Left ventricle myocardium inferior (tissue), 1 donor: ENCODE measurements around the gene NOC4L. TPM values are rescaled to one million over a fixed set of nuclear protein-coding genes. Genes with fewer than 3 reads are reported as not detected.

Experiments
- DNase-seq: peaks from one replicate; pipeline ENCODE4 v3.0.0-alpha.2; 2020
- H3K27ac ChIP-seq: fragments of 200-600 bp; replicated peaks from 2 replicates; pipeline ENCODE4 v1.8.0; 2021
- H3K27me3 ChIP-seq: fragments of 200-600 bp; 2 replicates; pipeline ENCODE4 v1.8.0; 2021; ENCODE audit warnings: low read depth
- H3K36me3 ChIP-seq: fragments of 200-600 bp; 2 replicates; pipeline ENCODE4 v1.8.0; 2021
- H3K4me1 ChIP-seq: fragments of 200-600 bp; 2 replicates; pipeline ENCODE4 v1.8.0; 2021
- H3K4me3 ChIP-seq: fragments of 200-600 bp; 2 replicates; pipeline ENCODE4 v1.8.0; 2021; ENCODE audit warnings: mild to moderate bottlenecking, moderate library complexity
- H3K9me3 ChIP-seq: fragments of 200-600 bp; replicated peaks from 2 replicates; pipeline ENCODE4 v1.8.0; 2021
- intact Hi-C: fragments of 100-400 bp; cut with micrococcal nuclease; formaldehyde crosslinking; loops from one replicate; pipeline ENCODE4 v1.11.0; 2022
- total RNA-seq: library from RNA; stranded (reverse); fragmentation: NEBNext Ultra II Directional; extraction: Animal tissue kit (Norgen Biotek cat#: 25700); gene quantifications from one replicate; pipeline ENCODE4 v1.2.1, GENCODE V29; 2021
- TF ChIP-seq, protein P1 (sequence below): fragments of 200-600 bp; IDR thresholded peaks from 2 replicates; pipeline ENCODE4 v1.8.0; 2021; ENCODE audit warnings: antibody characterized with exemption, mild to moderate bottlenecking, borderline replicate concordance
- donor health status: DM: no; HTN: yes; CAD: no; lungs with severe emphysema.

The NOC4L gene
- total RNA-seq, 1 donor from 2014 or later = 10.3 TPM

DNA sequence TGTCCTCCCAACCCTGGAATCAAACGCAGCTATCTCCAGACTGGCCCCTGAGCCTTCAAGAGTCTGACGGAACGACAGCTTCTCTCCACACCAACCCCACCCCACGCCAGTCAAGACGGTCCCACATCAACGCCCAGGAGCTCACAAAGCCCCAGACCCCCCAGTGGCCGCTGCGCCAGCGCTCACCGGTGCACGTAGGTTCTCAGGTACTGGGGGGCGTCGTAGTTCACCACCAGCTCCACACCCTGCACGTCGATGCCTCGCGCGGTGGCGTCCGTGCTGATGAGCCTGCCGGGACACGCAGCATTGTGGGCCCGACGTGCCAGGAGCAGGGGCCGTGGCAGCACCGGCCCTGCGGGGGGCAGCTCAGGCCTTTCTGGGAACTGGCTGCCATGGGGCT is 4.3 kb upstream of the NOC4L start:
- H3K36me3 ChIP-seq = peaks cover 46% of the 10 kb centered on the region
- intact Hi-C loops = no loop called here

DNA sequence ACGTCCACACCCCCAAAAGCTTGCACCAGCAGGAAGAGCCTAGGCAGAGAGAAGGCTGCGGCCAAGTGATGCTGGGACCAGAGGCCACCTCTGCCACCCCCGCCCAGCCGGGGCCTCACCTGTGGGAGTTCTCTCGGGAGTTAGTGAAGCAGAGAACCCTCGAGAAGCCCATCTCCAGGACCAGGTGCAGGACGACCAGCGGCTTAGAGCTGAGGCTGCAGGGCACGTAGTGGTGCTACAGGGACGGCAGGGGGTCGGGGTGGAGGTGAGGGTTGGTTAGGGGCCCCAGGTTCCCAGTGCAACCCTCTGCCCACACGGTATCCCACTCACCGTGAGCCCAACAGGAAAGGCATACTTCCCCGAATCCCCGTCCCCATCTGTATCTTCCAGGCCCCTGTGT is 3.8 kb upstream of the NOC4L start:
- intact Hi-C loops = no loop called here
- DNase-seq = no peak
- TF ChIP-seq, protein P1, sequence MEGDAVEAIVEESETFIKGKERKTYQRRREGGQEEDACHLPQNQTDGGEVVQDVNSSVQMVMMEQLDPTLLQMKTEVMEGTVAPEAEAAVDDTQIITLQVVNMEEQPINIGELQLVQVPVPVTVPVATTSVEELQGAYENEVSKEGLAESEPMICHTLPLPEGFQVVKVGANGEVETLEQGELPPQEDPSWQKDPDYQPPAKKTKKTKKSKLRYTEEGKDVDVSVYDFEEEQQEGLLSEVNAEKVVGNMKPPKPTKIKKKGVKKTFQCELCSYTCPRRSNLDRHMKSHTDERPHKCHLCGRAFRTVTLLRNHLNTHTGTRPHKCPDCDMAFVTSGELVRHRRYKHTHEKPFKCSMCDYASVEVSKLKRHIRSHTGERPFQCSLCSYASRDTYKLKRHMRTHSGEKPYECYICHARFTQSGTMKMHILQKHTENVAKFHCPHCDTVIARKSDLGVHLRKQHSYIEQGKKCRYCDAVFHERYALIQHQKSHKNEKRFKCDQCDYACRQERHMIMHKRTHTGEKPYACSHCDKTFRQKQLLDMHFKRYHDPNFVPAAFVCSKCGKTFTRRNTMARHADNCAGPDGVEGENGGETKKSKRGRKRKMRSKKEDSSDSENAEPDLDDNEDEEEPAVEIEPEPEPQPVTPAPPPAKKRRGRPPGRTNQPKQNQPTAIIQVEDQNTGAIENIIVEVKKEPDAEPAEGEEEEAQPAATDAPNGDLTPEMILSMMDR = no peak
- Histone ChIP-seq H3K9me3 (no peaks in the 10 kb centered on the region), H3K27ac (no peak overlapping the region), H3K36me3 (peaks cover 46% of the 10 kb centered on the region), H3K4me1 (peaks cover 31% of the 10 kb centered on the region), H3K4me3 (no peak overlapping the region), H3K27me3 (no peaks in the 10 kb centered on the region)

More for the DNA sequence above, 4.3 kb upstream of the NOC4L start:
- TF ChIP-seq, protein P1 = no peak
- H3K27me3 ChIP-seq = no peaks in the 10 kb centered on the region
- no peaks in the 10 kb centered on the region for H3K9me3 ChIP-seq
- no peak for DNase-seq
- peaks cover 26% of the 10 kb centered on the region for H3K4me1 ChIP-seq
- no peak overlapping the region for H3K27ac ChIP-seq
- no peak overlapping the region for H3K4me3 ChIP-seq

DNA sequence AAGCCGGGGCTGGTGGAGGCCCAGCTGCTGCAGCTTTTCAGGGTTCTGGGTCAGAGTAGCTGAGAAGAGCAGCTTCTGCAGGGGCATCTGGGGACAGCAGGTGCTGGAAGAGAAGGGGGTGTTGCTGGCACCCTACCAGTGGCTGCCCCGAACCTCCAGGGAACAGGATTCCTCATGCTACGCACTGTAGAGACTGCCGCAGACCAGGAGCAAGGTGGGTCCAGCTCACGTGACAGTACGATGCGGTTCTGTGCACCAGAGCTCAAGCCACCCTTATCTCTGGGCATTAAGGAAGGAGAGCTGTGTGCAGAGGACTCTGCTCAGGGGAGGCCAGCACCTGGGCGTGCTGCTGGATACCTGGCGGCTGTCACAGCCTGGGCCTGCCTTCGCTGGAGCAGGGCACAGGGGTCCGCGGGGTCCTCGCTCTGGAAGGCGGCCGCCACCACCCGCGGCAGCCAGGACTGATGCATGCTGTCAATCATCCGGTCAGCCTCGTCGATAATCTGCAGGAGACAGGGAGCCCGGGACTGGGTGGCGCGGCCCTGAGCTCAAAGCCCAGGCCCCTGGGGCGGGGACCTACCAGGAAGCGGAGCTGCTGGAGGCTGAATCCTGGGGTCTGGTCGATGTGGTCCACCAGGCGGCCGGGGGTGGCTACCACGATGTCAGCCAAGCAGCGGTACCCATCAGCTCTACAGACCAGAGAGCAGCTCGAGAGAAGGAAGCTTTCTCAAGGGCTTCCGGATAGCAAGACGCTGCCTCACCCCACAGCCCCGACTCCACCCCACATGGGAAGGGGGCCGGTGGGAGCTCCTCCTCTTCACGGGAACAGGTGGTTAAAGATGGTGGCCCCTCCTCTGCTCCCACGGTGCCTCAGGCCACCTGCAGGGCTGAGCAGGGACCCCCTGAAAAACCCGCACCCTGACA is 3.1 kb upstream of the NOC4L start:
- TF ChIP-seq, protein P1 = no peak
- no peak for DNase-seq
- H3K27me3 ChIP-seq = no peaks in the 10 kb centered on the region
- H3K4me1 ChIP-seq = peaks cover 34% of the 10 kb centered on the region
- no peak overlapping the region for H3K4me3 ChIP-seq
- no peak overlapping the region for H3K27ac ChIP-seq
- H3K9me3 ChIP-seq = no peaks in the 10 kb centered on the region
- H3K36me3 ChIP-seq = peaks cover 46% of the 10 kb centered on the region
- intact Hi-C loops = no loop called here

DNA sequence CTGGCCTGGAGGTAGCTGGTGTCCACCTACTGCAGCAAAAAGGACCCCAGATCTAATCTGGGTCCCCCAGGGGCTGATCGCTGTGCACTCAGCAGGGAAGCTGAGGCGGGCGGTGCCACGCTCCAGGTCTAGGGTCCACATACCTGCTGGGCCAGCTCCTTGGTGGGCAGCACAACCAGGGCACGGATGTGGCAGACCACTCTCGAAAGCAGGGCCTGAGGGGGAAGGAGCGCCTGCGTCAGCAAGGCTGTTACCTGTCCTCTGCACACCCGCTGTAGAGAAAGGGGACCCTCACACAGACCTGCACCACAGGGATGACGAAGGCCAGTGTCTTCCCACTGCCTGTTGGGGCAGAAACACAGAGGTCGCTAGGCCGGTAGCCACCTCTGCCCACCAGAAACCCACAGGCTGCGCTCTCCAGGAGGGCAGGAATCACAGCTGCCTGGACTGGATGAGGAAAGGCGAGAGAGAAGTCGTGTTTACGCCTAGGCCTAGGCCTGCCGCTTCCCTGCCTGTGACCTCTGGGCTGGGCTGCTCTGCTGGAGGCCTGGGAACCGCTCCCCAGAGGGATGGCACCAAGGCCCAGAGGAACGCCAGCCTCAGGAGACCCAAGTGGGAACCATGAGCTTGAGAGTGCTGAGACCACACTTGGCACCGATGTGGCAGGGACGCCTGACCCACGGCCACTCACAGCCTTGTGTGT is 2.1 kb upstream of the NOC4L start:
- DNase-seq = no peak
- Histone ChIP-seq H3K9me3 (no peaks in the 10 kb centered on the region), H3K4me1 (peaks cover 34% of the 10 kb centered on the region), H3K27ac (no peak overlapping the region), H3K27me3 (no peaks in the 10 kb centered on the region), H3K36me3 (peaks cover 51% of the 10 kb centered on the region), H3K4me3 (peak overlapping the region; percentile 83)
- TF ChIP-seq, protein P1 = no peak
- intact Hi-C loops = no loop called here

DNA sequence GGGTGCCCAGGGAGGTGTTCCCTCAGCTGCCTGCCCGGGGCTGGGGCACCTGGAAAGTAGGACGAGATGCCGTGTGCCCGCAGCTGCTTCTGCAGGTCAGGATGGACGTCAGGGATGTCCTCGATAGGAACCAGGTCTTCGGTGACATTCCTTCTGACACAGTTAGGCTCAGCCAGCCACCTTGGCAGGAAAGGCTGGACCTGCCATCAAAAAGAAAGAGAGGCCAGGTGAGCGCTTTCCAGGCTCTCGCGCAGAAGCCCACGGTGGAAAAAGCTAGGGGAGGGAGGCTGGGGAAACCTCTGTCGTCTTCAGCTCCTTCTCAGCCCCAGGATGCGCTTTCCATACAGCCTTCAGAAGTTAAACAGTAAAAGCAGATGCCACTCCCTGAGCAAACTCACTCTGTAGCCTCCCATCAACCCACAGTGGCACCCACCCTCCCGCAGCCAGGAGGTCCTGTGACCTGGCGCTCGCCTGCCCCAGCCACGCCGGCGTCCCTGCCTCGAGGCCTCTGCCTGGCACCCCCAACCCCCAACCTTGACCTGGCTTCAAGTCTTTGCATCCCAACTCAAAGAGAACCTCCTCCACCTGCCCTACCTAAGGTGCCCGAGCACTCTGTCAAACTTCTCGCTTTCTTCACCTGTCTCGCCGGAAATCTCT is 1.4 kb upstream of the NOC4L start:
- DNase-seq = no peak
- H3K36me3 ChIP-seq = peaks cover 58% of the 10 kb centered on the region
- peaks cover 34% of the 10 kb centered on the region for H3K4me1 ChIP-seq

More for the DNA sequence above, 1.4 kb upstream of the NOC4L start:
- Histone ChIP-seq H3K27ac (no peak overlapping the region), H3K27me3 (no peaks in the 10 kb centered on the region), H3K4me3 (peak overlapping the region; percentile 83), H3K9me3 (no peaks in the 10 kb centered on the region)
- intact Hi-C loops = no loop called here
- TF ChIP-seq, protein P1 = no peak
